K562 (cell line): ENCODE measurements around the gene CHERP. TPM values are rescaled to one million over a fixed set of nuclear protein-coding genes. Genes with fewer than 3 reads are reported as not detected.
A peak's percentile ranks its signal among the peaks of the same experiment; 100 is the strongest.

Experiments
- FOXK1 ChIP-seq: sonication (generic); formaldehyde crosslinking; IDR thresholded peaks from 2 replicates; pipeline ENCODE4 v1.8.0; 2022; ENCODE audit warnings: missing genetic modification reagents, mild to moderate bottlenecking, borderline replicate concordance
- HNRNPLL ChIP-seq: fragments of 200-400 bp; formaldehyde crosslinking; IDR thresholded peaks from 2 replicates; pipeline ENCODE4 v1.6.1; 2017; ENCODE audit warnings: low read length, low read depth, mild to moderate bottlenecking; ENCODE audit not compliant: poor library complexity, severe bottlenecking
- L3MBTL2 ChIP-seq: fragments of 450-650 bp; IDR thresholded peaks from 2 replicates; pipeline ENCODE4 v1.6.1; 2016; ENCODE audit warnings: mild to moderate bottlenecking, moderate library complexity
- MXI1 ChIP-seq: IDR thresholded peaks from 2 replicates; pipeline ENCODE4 v1.6.1; 2011; ENCODE audit warnings: low read depth, mild to moderate bottlenecking, improper control_type of control experiment, low read length
- MYNN ChIP-seq, 2 experiments: sonication (generic); formaldehyde crosslinking in 1 of 2; IDR thresholded peaks; 2 replicates each; pipeline versions ENCODE4 v1.5.0 to v1.6.1; 2016 to 2020; ENCODE audit warnings: antibody characterized with exemption in 1 of 2, missing genetic modification reagents in 1 of 2
- NEUROD1 ChIP-seq: fragments of 150-350 bp; IDR thresholded peaks from 2 replicates; pipeline ENCODE4 v1.6.1; 2014; ENCODE audit warnings: borderline replicate concordance, low read length, low read depth; ENCODE audit not compliant: partially characterized antibody
- NR4A1 ChIP-seq, 2 experiments: fragments of 250-450 bp in 1 of 2; fragments of 450-650 bp in 1 of 2; sonication (Bioruptor Pico) in 1 of 2; IDR thresholded peaks; 2 replicates each; pipeline versions ENCODE4 v1.4.0 to v1.6.1; 2016 to 2020; ENCODE audit warnings: mild to moderate bottlenecking in 2 of 2, missing compliant biosample characterization in 1 of 2, missing genetic modification characterization in 1 of 2, moderate library complexity in 1 of 2
- POLR2AphosphoS5 ChIP-seq: IDR thresholded peaks from 2 replicates; pipeline ENCODE4 v1.6.1; 2011; ENCODE audit warnings: mild to moderate bottlenecking, low read depth, low read length, moderate library complexity; ENCODE audit not compliant: control insufficient read depth, insufficient read depth
- TBP ChIP-seq: optimal IDR thresholded peaks from 2 replicates; pipeline ENCODE3; 2011; ENCODE audit warnings: low read depth, low read length, improper control_type of control experiment
- ZNF583 ChIP-seq: fragments of 250-450 bp; sonication (Bioruptor Pico); IDR thresholded peaks from 2 replicates; pipeline ENCODE4 v1.4.0; 2020
- ZNF707 ChIP-seq: fragments of 250-450 bp; sonication (Bioruptor Pico); conservative IDR thresholded peaks from 2 replicates; pipeline ENCODE4 v1.8.0; 2022; ENCODE audit warnings: inconsistent platforms, mild to moderate bottlenecking, moderate library complexity
- ZNF766 ChIP-seq: fragments of 200-800 bp; sonication (Bioruptor generic); conservative IDR thresholded peaks from 2 replicates; pipeline ENCODE4 v1.6.1; 2016; ENCODE audit warnings: missing genetic modification characterization, missing compliant biosample characterization
- polyA plus RNA-seq, 8 experiments: library from polyadenylated mRNA; depleted of rRNA in 4 of 8; stranded (reverse) in 5 of 8; unstranded in 3 of 8; fragments of >200 nt; fragmentation: Nextera tagmentation in 2 of 8; fragmentation: Illumina TruSeq in 1 of 8; extraction: Ambion mirVana in 2 of 8; extraction: Trizol in 1 of 8; gene quantifications; 2 replicates each; pipeline versions ENCODE4 v1.2.1 to v1.2.3, GENCODE V29; 2011 to 2014; ENCODE audit warnings: inconsistent platforms in 1 of 8, missing spikeins in 1 of 8
- total RNA-seq, 7 experiments: library from RNA; depleted of rRNA in 6 of 7; stranded (reverse); fragments of >200 nt in 6 of 7; fragmentation: Illumina TruSeq in 2 of 7; extraction: Trizol in 2 of 7; gene quantifications; 2 replicates each; pipeline versions ENCODE4 v1.2.1 to v1.2.3, GENCODE V29; 2011 to 2021; ENCODE audit warnings: low replicate concordance in 1 of 7
- TF ChIP-seq, protein P1 (sequence below): sonication (generic); formaldehyde crosslinking; IDR thresholded peaks from 2 replicates; pipeline ENCODE4 v1.9.0; 2022; ENCODE audit warnings: mild to moderate bottlenecking, missing genetic modification reagents
- TF ChIP-seq, protein P2 (sequence below): fragments of 450-650 bp; IDR thresholded peaks from 2 replicates; pipeline ENCODE4 v1.6.1; 2016; ENCODE audit warnings: borderline replicate concordance
- TF ChIP-seq, protein P3 (sequence below): fragments of 450-650 bp; IDR thresholded peaks from 2 replicates; pipeline ENCODE4 v1.6.1; 2014; ENCODE audit warnings: low read depth, mild to moderate bottlenecking, moderate library complexity, borderline replicate concordance
- TF ChIP-seq, protein P4 (sequence below): fragments of 250-450 bp; sonication (Bioruptor Pico); IDR thresholded peaks from 2 replicates; pipeline ENCODE4 v1.4.0; 2020
- TF ChIP-seq, protein P5 (sequence below): IDR thresholded peaks from 2 replicates; pipeline ENCODE4 v1.6.1; 2016; ENCODE audit warnings: missing genetic modification characterization, missing compliant biosample characterization

CHERP gene
- total and polyA plus RNA-seq, 9 of the 15 experiments (the other 6 are each of a cell fraction or from before 2014, with no cell fraction given): 0.60 to 85.1 (median 7.8) TPM

DNA sequence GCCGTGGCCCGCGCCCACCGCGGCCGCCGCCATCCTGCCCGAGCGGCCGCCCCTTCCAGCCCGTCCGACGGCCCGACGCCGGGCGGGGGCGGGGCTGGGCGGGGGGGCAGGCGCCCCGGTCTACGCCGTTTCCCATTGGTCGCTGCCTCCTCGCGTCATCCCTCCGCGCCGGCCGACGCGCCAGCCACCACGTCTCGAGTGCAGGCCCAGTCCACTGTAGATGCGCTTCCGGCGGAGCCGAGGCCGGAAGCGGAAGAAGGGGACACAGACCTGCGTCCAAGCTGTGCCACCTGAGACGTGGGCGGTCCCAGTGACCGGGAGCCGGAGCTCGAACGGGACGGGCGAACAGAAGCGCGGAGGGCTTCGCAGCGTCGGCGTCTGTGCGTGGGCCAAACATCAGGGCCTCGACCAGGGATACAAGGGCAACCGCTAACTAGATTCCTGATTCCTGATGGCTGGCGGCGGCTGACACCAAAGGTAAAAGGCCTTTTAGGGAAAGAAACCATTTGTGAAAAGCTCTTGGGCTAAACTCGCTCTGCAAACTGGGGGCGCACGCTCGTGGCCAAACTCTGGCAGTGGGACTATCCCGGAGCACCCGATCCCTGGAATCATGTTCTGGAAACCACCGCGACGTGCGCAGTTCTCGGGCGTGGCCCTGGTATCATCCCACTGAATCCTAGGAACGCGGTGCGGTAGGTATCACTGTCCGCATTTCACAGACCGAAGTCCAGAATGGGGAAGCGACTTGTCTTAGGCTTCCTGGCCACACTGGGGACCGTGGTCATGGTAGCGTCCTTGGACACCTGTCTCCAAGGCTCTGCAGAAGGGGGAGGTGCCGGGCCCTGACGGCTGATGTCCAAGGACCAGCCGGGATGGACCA lies 30.3 kb upstream of the CHERP start, which contains the start of gene SLC35E1 (continued):
- TF ChIP-seq, protein P1, sequence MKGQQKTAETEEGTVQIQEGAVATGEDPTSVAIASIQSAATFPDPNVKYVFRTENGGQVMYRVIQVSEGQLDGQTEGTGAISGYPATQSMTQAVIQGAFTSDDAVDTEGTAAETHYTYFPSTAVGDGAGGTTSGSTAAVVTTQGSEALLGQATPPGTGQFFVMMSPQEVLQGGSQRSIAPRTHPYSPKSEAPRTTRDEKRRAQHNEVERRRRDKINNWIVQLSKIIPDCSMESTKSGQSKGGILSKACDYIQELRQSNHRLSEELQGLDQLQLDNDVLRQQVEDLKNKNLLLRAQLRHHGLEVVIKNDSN (CRISPR knock-in tag): no peak
- TF ChIP-seq ZNF766 (no peak), MYNN (IDR thresholded peaks at IDR 0.05) (peak; percentile 52; the same call in 1 of the 2 replicates), MYNN (CRISPR knock-in tag; IDR thresholded peaks at IDR 0.05) (no peak), POLR2AphosphoS5 (peak; percentile 60; the same call in 1 of the 2 replicates), NR4A1 (CRISPR knock-in tag; IDR thresholded peaks at IDR 0.05) (no peak), NR4A1 (tag; IDR thresholded peaks at IDR 0.05) (no peak), ZNF583 (CRISPR knock-in tag) (no peak), FOXK1 (CRISPR knock-in tag) (no peak), MXI1 (peak; percentile 37; the same call in 1 of the 2 replicates), L3MBTL2 (peak; percentile 47; the same call in 1 of the 2 replicates), NEUROD1 (peak; percentile 52), HNRNPLL (peak; percentile 78), TBP (peak; percentile 76), ZNF707 (no peak)
- TF ChIP-seq, protein P2, sequence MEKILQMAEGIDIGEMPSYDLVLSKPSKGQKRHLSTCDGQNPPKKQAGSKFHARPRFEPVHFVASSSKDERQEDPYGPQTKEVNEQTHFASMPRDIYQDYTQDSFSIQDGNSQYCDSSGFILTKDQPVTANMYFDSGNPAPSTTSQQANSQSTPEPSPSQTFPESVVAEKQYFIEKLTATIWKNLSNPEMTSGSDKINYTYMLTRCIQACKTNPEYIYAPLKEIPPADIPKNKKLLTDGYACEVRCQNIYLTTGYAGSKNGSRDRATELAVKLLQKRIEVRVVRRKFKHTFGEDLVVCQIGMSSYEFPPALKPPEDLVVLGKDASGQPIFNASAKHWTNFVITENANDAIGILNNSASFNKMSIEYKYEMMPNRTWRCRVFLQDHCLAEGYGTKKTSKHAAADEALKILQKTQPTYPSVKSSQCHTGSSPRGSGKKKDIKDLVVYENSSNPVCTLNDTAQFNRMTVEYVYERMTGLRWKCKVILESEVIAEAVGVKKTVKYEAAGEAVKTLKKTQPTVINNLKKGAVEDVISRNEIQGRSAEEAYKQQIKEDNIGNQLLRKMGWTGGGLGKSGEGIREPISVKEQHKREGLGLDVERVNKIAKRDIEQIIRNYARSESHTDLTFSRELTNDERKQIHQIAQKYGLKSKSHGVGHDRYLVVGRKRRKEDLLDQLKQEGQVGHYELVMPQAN: peak; percentile 93
- TF ChIP-seq, protein P3, sequence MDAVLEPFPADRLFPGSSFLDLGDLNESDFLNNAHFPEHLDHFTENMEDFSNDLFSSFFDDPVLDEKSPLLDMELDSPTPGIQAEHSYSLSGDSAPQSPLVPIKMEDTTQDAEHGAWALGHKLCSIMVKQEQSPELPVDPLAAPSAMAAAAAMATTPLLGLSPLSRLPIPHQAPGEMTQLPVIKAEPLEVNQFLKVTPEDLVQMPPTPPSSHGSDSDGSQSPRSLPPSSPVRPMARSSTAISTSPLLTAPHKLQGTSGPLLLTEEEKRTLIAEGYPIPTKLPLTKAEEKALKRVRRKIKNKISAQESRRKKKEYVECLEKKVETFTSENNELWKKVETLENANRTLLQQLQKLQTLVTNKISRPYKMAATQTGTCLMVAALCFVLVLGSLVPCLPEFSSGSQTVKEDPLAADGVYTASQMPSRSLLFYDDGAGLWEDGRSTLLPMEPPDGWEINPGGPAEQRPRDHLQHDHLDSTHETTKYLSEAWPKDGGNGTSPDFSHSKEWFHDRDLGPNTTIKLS: peak; percentile 89
- TF ChIP-seq, protein P4, sequence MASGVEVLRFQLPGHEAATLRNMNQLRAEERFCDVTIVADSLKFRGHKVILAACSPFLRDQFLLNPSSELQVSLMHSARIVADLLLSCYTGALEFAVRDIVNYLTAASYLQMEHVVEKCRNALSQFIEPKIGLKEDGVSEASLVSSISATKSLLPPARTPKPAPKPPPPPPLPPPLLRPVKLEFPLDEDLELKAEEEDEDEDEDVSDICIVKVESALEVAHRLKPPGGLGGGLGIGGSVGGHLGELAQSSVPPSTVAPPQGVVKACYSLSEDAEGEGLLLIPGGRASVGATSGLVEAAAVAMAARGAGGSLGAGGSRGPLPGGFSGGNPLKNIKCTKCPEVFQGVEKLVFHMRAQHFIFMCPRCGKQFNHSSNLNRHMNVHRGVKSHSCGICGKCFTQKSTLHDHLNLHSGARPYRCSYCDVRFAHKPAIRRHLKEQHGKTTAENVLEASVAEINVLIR (CRISPR knock-in tag): peak; percentile 98
- TF ChIP-seq, protein P5, sequence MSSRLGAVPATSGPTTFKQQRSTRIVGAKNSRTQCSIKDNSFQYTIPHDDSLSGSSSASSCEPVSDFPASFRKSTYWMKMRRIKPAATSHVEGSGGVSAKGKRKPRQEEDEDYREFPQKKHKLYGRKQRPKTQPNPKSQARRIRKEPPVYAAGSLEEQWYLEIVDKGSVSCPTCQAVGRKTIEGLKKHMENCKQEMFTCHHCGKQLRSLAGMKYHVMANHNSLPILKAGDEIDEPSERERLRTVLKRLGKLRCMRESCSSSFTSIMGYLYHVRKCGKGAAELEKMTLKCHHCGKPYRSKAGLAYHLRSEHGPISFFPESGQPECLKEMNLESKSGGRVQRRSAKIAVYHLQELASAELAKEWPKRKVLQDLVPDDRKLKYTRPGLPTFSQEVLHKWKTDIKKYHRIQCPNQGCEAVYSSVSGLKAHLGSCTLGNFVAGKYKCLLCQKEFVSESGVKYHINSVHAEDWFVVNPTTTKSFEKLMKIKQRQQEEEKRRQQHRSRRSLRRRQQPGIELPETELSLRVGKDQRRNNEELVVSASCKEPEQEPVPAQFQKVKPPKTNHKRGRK (tag): no peak
